ENCODE results near the gene FGFRL1. TPM values are rescaled to one million over a fixed set of nuclear protein-coding genes. Genes with fewer than 3 reads are reported as not detected.

FGFRL1 gene
- total and polyA plus RNA-seq, 4 donors = 13.4 to 31.1 (median 15.2) TPM

DNA sequence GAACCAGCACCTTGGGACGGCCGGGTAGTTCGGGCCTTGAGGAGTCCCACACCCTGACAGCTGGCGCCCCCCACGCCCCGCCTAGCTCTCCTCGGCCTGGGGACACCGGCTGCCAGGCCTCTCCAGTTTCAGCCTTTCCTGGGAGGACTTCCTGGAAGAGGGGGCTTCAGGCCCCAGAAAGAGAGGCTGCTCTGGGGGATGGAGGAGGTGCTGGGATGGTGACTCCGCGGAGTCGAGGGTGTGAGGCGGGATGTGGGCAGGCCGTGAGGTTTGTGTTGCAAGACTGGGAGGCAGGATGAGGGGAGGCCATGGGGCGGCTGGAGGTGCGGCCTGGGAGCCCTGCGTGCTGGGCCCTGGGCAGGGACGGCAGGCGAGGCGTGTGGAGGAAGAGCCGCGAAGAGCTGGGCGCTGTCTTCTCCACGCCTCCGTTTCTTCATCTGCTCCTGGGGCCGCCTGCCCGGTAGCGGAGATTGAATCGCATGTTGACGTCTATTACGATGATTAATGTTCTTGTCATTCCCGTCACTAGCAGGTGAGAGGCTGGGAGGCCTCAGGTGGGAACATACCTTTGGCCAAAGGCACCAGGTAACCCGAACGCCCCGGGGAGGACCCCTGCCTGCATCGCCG lies 918 bp upstream of the FGFRL1 start:
- Histone ChIP-seq H3K36me3 (ENCODE audit: control insufficient read depth in 4 of 4, insufficient read depth in 4 of 4, low read length in 4 of 4) (peaks cover 0 to 2% (median 0%) of the 10 kb centered on the region in 4 donors), H3K9ac (ENCODE audit: insufficient read depth in 1 of 2, low read length in 2 of 2) (no peak overlapping the region), H3K4me3 (no peak overlapping the region), H3K27me3 (ENCODE audit: control insufficient read depth in 3 of 3, insufficient read depth in 3 of 3, low read length in 2 of 3) (peaks cover 0 to 30% (median 16%) of the 10 kb centered on the region in 3 donors), H3K9me3 (ENCODE audit: control insufficient read depth in 4 of 4, insufficient read depth in 3 of 4, low read length in 3 of 4) (peaks cover 0 to under 1% (median 0%) of the 10 kb centered on the region in 4 donors), H3K27ac (ENCODE audit: low read depth in 1 of 2, low read length in 1 of 2) (peak overlapping the region in 1 of 2 donors; percentile 82), H3K4me1 (ENCODE audit: control insufficient read depth in 5 of 5, insufficient read depth in 5 of 5, low read length in 5 of 5) (peaks cover 0 to 23% (median 4%) of the 10 kb centered on the region in 5 donors)
- DNase-seq (peak; percentile 45 to 52 (median 47)), ATAC-seq (ENCODE audit: insufficient read depth, low FRiP score) (peak; percentile 36)
- TF ChIP-seq, protein P1, sequence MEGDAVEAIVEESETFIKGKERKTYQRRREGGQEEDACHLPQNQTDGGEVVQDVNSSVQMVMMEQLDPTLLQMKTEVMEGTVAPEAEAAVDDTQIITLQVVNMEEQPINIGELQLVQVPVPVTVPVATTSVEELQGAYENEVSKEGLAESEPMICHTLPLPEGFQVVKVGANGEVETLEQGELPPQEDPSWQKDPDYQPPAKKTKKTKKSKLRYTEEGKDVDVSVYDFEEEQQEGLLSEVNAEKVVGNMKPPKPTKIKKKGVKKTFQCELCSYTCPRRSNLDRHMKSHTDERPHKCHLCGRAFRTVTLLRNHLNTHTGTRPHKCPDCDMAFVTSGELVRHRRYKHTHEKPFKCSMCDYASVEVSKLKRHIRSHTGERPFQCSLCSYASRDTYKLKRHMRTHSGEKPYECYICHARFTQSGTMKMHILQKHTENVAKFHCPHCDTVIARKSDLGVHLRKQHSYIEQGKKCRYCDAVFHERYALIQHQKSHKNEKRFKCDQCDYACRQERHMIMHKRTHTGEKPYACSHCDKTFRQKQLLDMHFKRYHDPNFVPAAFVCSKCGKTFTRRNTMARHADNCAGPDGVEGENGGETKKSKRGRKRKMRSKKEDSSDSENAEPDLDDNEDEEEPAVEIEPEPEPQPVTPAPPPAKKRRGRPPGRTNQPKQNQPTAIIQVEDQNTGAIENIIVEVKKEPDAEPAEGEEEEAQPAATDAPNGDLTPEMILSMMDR (IDR thresholded peaks at IDR 0.05; ENCODE audit: control extremely low read depth, extremely low read depth) = no peak
- WGBS, 2 donors = 1 to 2% methylated on average over 34 to 36 of the region's 36 CpGs

DNA sequence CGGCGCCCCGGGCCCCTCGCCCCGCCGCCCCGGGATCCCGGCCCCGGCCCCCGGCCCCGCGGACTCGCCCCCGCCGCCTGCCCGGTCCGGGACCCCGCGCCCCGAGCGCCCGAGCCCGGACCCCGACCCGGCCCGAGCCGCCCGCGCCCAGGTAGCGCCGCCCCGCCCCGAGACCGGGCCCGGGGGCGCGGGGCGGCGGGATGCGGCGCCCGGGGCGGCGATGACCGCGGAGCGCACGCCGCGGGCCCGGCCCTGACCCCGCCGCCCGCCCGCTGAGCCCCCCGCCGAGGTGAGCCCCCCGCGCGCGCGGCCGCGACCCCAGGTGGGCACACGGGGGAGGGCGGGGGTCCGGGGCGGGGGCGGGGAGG lies 224 bp downstream of the FGFRL1 start:
- H3K4me3 ChIP-seq = no peak overlapping the region
- no peak overlapping the region for H3K27ac ChIP-seq (ENCODE audit: low read depth in 1 of 2, low read length in 1 of 2)
- TF ChIP-seq, protein P1 (IDR thresholded peaks at IDR 0.05; ENCODE audit: control extremely low read depth, extremely low read depth) = no peak
- WGBS, 2 donors = 0 to 1% methylated on average over 8 to 69 of the region's 69 CpGs
- H3K27me3 ChIP-seq (ENCODE audit: control insufficient read depth in 3 of 3, insufficient read depth in 3 of 3, low read length in 2 of 3) = peaks cover 0 to 29% (median 16%) of the 10 kb centered on the region in 3 donors
- no peak overlapping the region for H3K9ac ChIP-seq (ENCODE audit: insufficient read depth in 1 of 2, low read length in 2 of 2)
- no peaks in the 10 kb centered on the region for H3K9me3 ChIP-seq (ENCODE audit: control insufficient read depth in 4 of 4, insufficient read depth in 3 of 4, low read length in 3 of 4)
- DNase-seq (no peak), ATAC-seq (ENCODE audit: insufficient read depth, low FRiP score) (no peak)
- H3K4me1 ChIP-seq (ENCODE audit: control insufficient read depth in 5 of 5, insufficient read depth in 5 of 5, low read length in 5 of 5) = peaks cover 0 to 23% (median 4%) of the 10 kb centered on the region in 5 donors
- peaks cover 0 to 2% (median 0%) of the 10 kb centered on the region in 4 donors for H3K36me3 ChIP-seq (ENCODE audit: control insufficient read depth in 4 of 4, insufficient read depth in 4 of 4, low read length in 4 of 4)

DNA sequence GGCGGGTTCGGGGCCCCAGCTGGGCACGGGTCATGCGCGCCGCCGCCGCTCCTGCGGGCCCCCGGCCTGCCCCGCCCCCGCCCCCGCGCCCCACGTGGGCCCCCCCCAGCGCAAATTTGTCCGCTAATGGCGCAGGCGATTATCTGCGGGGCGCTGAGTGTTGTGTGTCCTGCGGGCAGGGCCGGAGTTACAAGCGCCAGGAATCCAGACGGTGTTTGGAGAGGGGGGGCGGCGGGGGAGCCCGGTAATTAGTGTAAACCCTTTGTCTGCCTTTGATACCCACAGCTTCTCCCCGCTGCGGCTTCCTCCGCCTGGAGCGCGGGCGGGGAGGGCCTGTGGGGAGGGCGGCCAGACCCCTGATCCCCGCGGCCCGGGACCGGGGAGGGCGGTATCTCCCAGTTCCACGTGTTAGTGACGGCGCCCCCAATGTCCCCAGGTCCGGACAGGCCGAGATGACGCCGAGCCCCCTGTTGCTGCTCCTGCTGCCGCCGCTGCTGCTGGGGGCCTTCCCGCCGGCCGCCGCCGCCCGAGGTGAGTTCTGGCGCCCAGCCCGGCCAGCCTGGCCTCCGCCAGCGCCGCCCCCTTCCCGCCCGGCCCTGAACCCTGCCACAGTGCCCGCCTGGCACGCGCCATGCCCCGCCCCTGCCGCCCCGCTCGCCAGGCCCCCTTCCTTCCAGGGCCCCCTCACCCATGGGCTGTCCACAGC lies 761 bp downstream of the FGFRL1 start:
- H3K27ac ChIP-seq (ENCODE audit: low read depth in 1 of 2, low read length in 1 of 2) = no peak overlapping the region
- DNase-seq (peak; percentile 48 to 60 (median 53)), ATAC-seq (ENCODE audit: insufficient read depth, low FRiP score) (no peak)
- TF ChIP-seq, protein P1 (IDR thresholded peaks at IDR 0.05; ENCODE audit: control extremely low read depth, extremely low read depth) = no peak
- H3K9ac ChIP-seq (ENCODE audit: insufficient read depth in 1 of 2, low read length in 2 of 2) = no peak overlapping the region
- peaks cover 0 to 23% (median 4%) of the 10 kb centered on the region in 5 donors for H3K4me1 ChIP-seq (ENCODE audit: control insufficient read depth in 5 of 5, insufficient read depth in 5 of 5, low read length in 5 of 5)
- peaks cover 0 to 23% (median 13%) of the 10 kb centered on the region in 3 donors for H3K27me3 ChIP-seq (ENCODE audit: control insufficient read depth in 3 of 3, insufficient read depth in 3 of 3, low read length in 2 of 3)
- H3K9me3 ChIP-seq (ENCODE audit: control insufficient read depth in 4 of 4, insufficient read depth in 3 of 4, low read length in 3 of 4) = no peaks in the 10 kb centered on the region
- WGBS, 2 donors = 2% methylated on average over 56 to 69 of the region's 69 CpGs
- H3K4me3 ChIP-seq = peak overlapping the region; percentile 24
- peaks cover 0 to 2% (median 0%) of the 10 kb centered on the region in 4 donors for H3K36me3 ChIP-seq (ENCODE audit: control insufficient read depth in 4 of 4, insufficient read depth in 4 of 4, low read length in 4 of 4)
